C4-2B (cell line): ENCODE measurements around the gene BICRA.

Source experiments
- ZFX ChIP-seq: fragments of 450-650 bp; IDR thresholded peaks from 2 replicates; pipeline ENCODE4 v1.6.1; 2017
- TF ChIP-seq, protein P1 (sequence below): fragments of 450-650 bp; conservative IDR thresholded peaks from 2 replicates; pipeline ENCODE4 v1.5.1; 2017; ENCODE audit warnings: mild to moderate bottlenecking

- TF ChIP-seq, protein P1, sequence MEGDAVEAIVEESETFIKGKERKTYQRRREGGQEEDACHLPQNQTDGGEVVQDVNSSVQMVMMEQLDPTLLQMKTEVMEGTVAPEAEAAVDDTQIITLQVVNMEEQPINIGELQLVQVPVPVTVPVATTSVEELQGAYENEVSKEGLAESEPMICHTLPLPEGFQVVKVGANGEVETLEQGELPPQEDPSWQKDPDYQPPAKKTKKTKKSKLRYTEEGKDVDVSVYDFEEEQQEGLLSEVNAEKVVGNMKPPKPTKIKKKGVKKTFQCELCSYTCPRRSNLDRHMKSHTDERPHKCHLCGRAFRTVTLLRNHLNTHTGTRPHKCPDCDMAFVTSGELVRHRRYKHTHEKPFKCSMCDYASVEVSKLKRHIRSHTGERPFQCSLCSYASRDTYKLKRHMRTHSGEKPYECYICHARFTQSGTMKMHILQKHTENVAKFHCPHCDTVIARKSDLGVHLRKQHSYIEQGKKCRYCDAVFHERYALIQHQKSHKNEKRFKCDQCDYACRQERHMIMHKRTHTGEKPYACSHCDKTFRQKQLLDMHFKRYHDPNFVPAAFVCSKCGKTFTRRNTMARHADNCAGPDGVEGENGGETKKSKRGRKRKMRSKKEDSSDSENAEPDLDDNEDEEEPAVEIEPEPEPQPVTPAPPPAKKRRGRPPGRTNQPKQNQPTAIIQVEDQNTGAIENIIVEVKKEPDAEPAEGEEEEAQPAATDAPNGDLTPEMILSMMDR = no peak
- TF ChIP-seq ZFX = no peak
These were observed 44.9 kb upstream of the BICRA start for GRCh38 chr19:47564081-47564480.
